IPS DF 19.7 (cell line): Measurements from ENCODE around the gene MTO1.
"Not testable (repeated sequence)": the region's sequence is repeated elsewhere in the genome, so short reads cannot be mapped to it uniquely, and the experiment has no call there.

ENCODE experiments used
- DNase-seq: peaks from one replicate; pipeline ENCODE4 v3.0.0-alpha.2; 2013; ENCODE audit warnings: low read depth, low spot score

MTO1 gene

DNA sequence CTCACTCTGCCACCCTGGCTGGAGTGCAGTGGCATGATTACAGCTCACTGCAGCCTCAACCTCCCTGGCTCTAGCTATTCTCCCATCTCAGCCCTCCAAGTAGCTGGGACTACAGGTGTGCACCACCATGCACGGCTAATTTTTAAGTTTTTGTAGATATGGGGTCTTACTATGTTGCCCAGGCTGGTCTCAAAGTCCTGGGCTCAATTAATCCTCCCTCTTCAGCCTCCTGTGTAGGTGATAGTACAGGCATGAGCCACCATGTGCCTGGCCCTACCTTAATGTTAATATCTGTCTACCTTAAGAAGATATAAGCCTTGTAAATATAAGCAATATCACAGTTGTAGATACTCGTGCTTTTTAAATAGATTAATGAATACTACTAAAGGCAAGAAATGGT is 42.6 kb downstream of the MTO1 start:
- no peak for DNase-seq

DNA sequence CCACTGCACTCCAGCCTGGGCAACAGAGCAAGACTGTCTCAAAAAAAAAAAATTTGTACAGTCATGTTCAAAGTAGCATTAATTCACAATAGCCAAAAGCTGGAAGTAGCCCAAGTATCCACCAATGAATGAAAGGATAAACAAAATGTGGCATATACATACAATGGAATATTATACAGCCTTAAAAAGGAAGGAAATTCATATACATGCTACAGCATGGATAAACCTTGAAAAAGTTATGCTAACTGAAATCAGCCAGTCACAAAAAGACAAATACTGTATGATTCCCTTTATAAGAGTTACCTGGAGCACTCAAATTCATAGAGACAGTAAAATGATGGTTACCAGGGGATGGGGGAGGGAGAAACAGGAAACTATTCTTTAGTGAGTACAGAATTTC is 43.6 kb downstream of the MTO1 start:
- no peak for DNase-seq

- not testable (repeated sequence) for DNase-seq
Observed at GRCh38 chr6:73505705-73506104, 44.2 kb downstream of the MTO1 start.

GRCh38 chr6:73506246-73506645 is 44.7 kb downstream of the MTO1 start:
- DNase-seq, result no peak

DNA sequence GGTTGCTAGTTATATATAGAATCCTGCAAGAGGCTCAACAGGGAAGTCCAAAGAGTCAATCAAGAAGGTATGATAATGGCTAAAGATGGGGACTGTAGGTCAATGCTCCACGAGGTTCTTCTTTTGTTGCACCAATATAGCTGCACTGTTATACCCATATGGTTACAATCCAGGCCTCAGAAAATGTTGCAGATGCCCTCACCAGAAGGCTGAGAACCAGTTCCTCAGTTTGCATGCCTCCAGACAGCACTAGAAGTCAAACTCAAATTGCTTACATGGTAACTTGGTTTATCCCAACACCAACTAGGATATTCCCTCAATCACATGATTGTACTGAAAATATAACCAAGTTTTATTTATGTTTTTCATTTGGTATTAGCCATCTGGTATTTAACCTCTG is 47.2 kb downstream of the MTO1 start:
- DNase-seq, result no peak

DNA sequence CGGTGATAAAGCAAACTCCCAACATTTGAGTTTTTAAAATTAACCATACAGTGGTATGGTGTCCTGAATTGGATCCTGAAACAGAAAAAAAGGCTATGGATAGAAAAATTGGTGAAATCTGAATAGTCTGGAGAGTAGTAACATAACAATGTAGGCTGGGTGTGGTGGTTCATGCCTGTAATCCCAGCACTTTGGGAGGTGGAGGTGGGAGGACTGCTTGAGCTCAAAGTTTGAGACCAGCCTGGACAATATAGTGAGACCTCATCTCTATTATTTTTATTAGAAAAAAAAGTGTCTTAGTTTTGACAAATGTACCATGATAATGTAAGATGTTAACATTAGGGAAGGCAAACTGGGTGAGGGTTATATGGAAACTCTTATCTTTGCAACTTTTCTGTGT is 48.3 kb downstream of the MTO1 start:
- no peak for DNase-seq

DNA sequence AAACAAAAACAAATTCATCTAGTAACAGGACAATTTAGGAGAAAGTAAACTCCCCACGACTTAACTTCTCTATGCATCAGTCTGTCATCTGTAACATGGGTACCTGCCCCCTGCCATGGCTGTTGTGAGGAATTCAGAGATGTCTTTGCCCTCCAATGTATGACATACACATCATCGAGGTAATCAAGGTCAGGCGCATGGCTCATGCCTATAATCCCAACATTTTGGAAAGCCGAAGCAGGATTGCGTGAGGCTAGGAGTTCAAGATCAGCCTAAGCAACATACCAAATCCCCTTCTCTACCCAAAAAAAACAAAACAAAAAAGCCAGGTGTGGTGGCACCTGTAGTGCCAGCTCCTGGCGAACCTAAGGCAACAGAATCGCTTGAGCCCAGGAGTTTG is 50.3 kb downstream of the MTO1 start:
- DNase-seq, result no peak

- DNase-seq, result no peak
Observed at GRCh38 chr6:73513496-73513854, 51.9 kb downstream of the MTO1 start.

DNA sequence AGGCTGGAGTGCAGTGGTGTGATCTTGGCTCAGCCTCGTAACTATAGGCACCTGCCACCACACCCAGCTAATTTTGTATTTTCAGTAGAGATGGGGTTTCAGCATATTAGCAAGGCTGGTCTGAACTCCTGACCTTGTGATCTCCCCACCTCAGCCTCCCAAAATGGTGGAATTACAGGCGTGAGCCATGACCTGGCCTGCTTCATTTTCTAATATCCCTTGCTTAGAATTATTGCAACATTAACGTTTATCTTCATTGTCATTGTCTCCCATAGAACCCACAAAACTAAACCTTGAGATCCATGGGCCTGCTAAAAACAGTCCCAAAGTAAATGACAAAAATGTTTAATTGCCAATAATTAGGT is 53.2 kb downstream of the MTO1 start:
- no peak for DNase-seq

DNA sequence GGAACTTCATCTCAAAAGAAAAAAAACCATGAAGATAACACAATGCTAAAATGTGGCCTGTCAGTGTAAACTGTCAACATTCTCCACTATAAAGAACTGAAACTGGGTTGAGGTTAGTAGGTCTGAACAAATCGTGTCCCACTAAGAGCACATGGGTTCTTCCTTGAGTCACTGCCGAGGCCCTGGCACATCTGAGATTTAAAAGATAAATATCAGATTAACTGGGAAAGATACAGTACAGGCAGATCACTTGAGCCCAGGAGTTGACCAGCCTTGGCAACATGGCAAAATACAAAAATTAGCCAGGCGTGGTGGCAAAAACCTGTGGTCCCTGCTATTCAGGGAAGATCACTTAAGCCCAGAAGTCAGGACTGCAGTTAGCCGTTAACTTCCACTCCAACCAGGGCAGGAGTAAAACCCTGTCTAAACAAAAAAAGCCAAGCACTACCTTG is 53.7 kb downstream of the MTO1 start:
- no peak for DNase-seq

DNA sequence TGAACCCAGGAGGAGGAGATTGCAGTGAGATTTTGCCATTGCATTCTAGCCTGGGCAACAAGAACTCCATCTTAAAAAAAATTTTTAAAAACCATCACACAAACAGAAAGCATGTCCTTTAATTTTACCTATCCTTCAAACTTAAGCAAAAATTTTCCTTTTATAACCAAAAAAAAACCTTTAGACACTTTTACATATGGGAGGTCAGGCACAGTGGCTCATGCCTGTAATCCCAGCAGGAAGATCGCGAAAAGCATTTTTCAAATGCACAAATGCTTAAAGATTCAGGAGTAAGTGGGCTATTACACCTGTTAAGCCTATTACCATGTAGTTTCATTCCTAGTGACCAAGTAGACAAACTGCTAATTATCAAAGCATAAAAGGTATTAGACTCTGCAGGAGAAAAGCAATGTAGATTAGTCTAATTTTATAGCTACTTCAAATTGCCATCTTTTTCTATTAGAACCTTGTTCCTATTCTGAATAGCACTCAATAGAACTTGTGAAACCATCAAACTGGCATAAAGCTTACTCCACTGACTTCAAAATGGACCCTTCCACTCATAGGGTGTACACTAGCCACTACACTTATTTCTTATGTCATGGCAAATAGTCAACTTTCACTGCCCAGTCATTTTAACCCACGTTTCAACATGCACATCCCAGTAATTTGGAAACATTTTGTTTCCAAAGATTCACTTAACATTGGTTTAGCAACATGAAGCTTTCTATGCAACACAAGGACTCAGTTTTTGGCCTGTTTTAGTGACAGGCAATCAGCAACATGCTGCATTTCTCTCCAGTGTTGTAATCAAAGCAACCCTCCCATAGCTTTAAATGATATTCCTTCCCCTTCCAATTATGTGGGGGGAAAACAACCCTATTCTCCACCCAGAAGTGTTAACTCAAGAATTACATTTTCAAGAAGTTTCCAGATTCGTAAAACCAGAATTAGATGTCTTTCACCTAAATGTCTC is 55.3 kb downstream of the MTO1 start:
- DNase-seq, result no peak

GRCh38 chr6:73518100-73518981 is 56.8 kb downstream of the MTO1 start:
- not testable (repeated sequence) for DNase-seq

DNA sequence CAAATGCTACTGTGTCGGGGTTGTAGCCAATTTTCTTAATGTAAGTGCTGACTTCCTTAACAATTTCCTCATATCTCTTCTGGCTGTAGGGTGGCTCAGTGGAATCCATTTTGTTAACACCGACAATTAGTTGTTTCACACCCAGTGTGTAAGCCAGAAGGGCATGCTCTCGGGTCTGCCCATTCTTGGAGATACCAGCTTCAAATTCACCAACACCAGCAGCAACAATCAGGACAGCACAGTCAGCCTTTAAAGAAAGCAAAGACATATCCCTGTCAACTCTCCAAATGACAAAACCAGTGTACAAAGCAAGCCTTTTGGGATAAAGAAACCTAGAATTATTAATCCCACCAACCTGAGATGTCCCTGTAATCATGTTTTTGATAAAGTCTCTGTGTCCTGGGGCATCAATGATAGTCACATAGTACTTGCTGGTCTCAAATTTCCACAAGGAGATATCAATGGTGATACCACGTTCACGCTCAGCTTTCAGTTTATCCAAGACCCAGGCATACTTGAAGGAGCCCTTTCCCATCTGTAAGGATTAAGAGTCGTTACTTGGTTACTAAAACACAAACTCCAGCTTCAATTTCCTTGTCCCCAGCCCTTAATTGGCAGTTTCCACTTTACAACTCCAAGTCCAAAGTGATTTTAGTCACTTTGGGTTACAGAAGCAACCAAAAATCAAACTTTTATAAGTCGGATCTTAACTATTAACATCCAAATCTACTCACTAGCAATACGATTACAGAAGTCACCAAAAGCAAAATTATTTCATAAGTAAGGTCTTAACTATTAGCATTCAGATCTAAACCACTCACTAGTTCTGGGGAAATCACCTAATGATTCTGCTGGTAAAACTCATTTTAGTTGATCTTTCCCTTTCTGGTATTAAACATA is 57.7 kb downstream of the MTO1 start:
- not testable (repeated sequence) for DNase-seq

DNA sequence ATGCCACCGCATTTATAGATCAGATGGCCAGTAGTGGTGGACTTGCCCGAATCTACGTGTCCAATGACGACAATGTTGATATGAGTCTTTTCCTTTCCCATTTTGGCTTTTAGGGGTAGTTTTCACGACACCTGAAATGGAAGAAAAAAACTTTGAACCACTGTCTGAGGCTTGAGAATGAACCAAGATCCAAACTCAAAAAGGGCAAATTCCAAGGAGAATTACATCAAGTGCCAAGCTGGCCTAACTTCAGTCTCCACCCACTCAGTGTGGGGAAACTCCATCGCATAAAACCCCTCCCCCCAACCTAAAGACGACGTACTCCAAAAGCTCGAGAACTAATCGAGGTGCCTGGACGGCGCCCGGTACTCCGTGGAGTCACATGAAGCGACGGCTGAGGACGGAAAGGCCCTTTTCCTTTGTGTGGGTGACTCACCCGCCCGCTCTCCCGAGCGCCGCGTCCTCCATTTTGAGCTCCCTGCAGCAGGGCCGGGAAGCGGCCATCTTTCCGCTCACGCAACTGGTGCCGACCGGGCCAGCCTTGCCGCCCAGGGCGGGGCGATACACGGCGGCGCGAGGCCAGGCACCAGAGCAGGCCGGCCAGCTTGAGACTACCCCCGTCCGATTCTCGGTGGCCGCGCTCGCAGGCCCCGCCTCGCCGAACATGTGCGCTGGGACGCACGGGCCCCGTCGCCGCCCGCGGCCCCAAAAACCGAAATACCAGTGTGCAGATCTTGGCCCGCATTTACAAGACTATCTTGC is 58.6 kb downstream of the MTO1 start:
- no peak for DNase-seq

DNA sequence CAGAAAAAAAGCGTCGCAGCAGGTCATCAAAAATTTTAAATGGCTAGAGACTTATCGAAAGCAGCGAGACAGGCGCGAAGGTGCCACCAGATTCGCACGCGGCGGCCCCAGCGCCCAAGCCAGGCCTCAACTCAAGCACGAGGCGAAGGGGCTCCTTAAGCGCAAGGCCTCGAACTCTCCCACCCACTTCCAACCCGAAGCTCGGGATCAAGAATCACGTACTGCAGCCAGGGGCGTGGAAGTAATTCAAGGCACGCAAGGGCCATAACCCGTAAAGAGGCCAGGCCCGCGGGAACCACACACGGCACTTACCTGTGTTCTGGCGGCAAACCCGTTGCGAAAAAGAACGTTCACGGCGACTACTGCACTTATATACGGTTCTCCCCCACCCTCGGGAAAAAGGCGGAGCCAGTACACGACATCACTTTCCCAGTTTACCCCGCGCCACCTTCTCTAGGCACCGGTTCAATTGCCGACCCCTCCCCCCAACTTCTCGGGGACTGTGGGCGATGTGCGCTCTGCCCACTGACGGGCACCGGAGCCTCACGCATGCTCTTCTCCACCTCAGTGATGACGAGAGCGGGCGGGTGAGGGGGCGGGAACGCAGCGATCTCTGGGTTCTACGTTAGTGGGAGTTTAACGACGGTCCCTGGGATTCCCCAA is 59.3 kb downstream of the MTO1 start, which contains the start of gene EEF1A1:
TSS of gene EEF1A1 (minus strand) at position 345 of the 663 bp plus-strand sequence. CDS start 1,006 bp downstream, outside the sequence.
- DNase-seq, result peak; percentile 99

GRCh38 chr6:73521351-73521985 is 59.9 kb downstream of the MTO1 start:
- no peak for DNase-seq

- no peak for DNase-seq
Observed at GRCh38 chr6:73523434-73524123, 62.0 kb downstream of the MTO1 start.

GRCh38 chr6:73525546-73526330 is 64.2 kb downstream of the MTO1 start:
- no peak for DNase-seq
